Dendritic cell treated with granulocyte-macrophage colony-stimulating factor and Interleukin-4, amounts not matched to agents 40 ng/mL and 50 ng/mL, for 4 days (primary cell): Measurements from ENCODE around the gene RTL10.

ENCODE experiments used
- H3K27ac Mint-ChIP-seq: one replicate; pipeline ENCODE4 v1.8.0; 2022; ENCODE audit warnings: mild to moderate bottlenecking, mixed read lengths
- H3K27me3 Mint-ChIP-seq: one replicate; pipeline ENCODE4 v1.8.0; 2022; ENCODE audit warnings: mild to moderate bottlenecking, mixed read lengths
- H3K36me3 Mint-ChIP-seq: one replicate; pipeline ENCODE4 v1.8.0; 2022; ENCODE audit warnings: low read depth, mixed read lengths
- H3K4me1 Mint-ChIP-seq: one replicate; pipeline ENCODE4 v1.8.0; 2022; ENCODE audit warnings: low read depth, mixed read lengths
- H3K4me3 Mint-ChIP-seq: one replicate; pipeline ENCODE4 v1.8.0; 2022; ENCODE audit warnings: mild to moderate bottlenecking, moderate library complexity, mixed read lengths
- H3K9me3 Mint-ChIP-seq: one replicate; pipeline ENCODE4 v1.8.0; 2022; ENCODE audit warnings: mixed read lengths
- intact Hi-C: fragments of 100-400 bp; cut with micrococcal nuclease; formaldehyde crosslinking; loops from one replicate; pipeline ENCODE4 v1.15.0; 2022

The RTL10 gene

GRCh38 chr22:19807161-19807913, 47.3 kb downstream of the RTL10 start:
- intact Hi-C loops = no loop called here
- no peaks in the 10 kb centered on the region for H3K9me3 Mint-ChIP-seq
- peaks cover 36% of the 10 kb centered on the region for H3K36me3 Mint-ChIP-seq
- H3K4me1 Mint-ChIP-seq = no peaks in the 10 kb centered on the region
- H3K27ac Mint-ChIP-seq = no peak overlapping the region
- H3K27me3 Mint-ChIP-seq = no peaks in the 10 kb centered on the region
- no peak overlapping the region for H3K4me3 Mint-ChIP-seq

- intact Hi-C loops = no loop called here
Observed at GRCh38 chr22:19806213-19807160, 48.2 kb downstream of the RTL10 start.

GRCh38 chr22:19805821-19806212, 48.9 kb downstream of the RTL10 start:
- no peak overlapping the region for H3K27ac Mint-ChIP-seq

More at GRCh38 chr22:19806213-19807160, 48.2 kb downstream of the RTL10 start:
- H3K36me3 Mint-ChIP-seq = peaks cover 35% of the 10 kb centered on the region
- H3K27ac Mint-ChIP-seq = no peak overlapping the region
- no peaks in the 10 kb centered on the region for H3K4me1 Mint-ChIP-seq
- H3K27me3 Mint-ChIP-seq = no peaks in the 10 kb centered on the region
- H3K4me3 Mint-ChIP-seq = no peak overlapping the region
- H3K9me3 Mint-ChIP-seq = no peaks in the 10 kb centered on the region

More at GRCh38 chr22:19805821-19806212, 48.9 kb downstream of the RTL10 start:
- Mint-ChIP-seq H3K9me3 (no peaks in the 10 kb centered on the region), H3K27me3 (no peaks in the 10 kb centered on the region), H3K36me3 (peaks cover 36% of the 10 kb centered on the region), H3K4me3 (no peak overlapping the region), H3K4me1 (no peaks in the 10 kb centered on the region)
- intact Hi-C loops = no loop called here
